Ammon's horn (tissue), 1 donor: ENCODE measurements around the gene RPL6.
"Not testable (repeated sequence)": the region's sequence is repeated elsewhere in the genome, so short reads cannot be mapped to it uniquely, and the experiment has no call there.

Experiments
- DNase-seq: peaks from one replicate; pipeline ENCODE4 v3.0.0-alpha.2; 2016; ENCODE audit warnings: low spot score

RPL6 gene

DNA sequence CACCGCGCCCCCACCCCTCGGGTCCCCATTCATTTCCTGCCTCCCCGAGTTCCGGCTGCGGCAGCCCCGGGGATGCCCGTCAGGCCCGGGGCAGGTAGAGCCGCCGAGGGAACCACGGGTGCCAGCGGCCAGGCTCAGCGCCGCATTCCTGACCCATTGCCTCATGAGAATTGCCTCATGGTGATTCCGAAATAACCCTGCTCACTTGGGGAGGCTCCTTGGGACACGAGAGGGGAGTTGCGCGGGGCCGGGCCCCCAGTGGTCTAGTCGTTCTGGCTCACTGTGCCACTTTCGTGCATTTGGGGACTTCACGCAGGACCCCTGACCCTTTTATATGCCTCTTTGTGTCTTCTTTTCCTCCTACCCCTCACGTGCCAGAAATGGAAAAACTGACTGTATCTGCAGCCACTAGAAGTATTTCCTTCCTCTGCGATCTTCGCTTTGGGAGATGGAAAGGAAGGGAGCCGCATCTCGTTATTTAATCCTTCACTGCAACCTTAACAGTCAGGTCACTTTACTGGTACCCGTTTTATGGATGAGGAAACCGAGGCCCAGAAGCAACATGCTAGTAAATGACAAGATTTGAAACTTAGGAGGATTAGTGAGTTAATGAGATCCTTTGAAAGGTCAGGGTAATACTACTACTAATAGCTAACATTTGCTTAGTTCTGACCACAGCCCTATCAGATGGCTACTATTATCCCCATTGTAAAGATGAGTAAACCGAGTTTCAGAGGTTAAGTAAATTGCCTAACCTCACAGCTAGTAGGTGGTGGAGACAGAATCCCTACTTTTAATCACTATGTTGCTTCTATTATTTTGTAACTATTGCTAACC, 10.1 kb upstream of the RPL6 start:
- peak; percentile 28 for DNase-seq

DNA sequence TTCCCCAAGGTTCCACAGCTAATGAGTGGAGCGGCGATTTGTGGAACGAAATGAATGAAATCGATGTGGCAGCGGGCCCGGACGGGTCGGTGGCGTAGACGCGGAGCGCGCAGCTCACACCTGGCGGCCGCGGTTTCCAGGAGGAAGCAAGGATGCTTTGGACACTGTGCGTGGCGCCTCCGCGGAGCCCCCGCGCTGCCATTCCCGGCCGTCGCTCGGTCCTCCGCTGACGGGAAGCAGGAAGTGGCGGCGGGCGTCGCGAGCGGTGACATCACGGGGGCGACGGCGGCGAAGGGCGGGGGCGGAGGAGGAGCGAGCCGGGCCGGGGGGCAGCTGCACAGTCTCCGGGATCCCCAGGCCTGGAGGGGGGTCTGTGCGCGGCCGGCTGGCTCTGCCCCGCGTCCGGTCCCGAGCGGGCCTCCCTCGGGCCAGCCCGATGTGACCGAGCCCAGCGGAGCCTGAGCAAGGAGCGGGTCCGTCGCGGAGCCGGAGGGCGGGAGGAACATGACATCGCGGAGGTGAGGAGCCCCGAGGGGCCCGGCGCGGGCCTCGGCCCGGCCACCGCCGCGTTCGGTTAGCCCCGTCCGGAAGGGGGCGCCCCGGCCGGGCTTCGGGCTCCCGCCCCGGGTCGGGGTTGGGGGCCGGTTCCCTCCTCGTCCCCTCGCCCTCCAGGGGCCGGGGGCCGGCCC, 9.3 kb upstream of the RPL6 start, which contains the start of gene PTPN11:
Gene PTPN11, plus strand, starts transcription at position 340 of the 689 bp plus-strand sequence. Its CDS starts 165 bp downstream, at position 505.
- peak; percentile 90 for DNase-seq

DNA sequence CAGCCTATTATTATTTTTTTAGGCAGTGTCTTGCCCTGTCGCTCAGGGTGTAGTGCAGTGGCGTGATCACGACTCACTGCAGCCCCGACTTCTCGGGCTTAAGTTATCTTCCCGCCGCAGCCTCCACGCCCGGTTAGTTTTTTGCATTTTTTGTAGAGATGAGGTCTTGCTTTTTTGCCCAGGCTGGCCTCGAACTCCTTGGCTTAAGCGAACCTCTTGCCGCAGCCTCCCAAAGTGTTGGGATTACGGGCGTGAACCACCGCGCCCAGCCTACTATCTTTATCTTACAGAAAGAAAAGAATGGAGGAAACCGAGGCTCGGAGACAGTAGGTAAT, 8.8 kb upstream of the RPL6 start:
- no peak for DNase-seq

DNA sequence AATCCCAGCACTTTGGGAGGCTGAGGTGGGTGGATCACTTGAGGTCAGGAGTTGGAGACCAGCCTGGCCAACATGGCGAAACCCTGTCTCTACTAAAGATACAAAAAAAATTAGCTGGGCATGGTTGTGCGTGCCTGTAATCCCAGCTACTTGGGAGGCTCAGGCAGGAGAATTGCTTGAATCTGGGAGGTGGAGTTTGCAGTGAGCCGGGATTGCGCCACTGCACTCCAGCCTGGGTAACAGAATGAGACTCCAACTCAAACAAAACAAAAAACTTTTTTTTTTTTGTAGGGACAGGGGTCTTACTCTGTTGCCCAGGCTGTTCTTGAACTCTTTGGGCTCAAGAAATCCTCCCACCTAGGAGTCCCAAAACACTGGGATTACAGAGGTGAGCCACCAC, 6.1 kb upstream of the RPL6 start:
- not testable (repeated sequence) for DNase-seq

DNA sequence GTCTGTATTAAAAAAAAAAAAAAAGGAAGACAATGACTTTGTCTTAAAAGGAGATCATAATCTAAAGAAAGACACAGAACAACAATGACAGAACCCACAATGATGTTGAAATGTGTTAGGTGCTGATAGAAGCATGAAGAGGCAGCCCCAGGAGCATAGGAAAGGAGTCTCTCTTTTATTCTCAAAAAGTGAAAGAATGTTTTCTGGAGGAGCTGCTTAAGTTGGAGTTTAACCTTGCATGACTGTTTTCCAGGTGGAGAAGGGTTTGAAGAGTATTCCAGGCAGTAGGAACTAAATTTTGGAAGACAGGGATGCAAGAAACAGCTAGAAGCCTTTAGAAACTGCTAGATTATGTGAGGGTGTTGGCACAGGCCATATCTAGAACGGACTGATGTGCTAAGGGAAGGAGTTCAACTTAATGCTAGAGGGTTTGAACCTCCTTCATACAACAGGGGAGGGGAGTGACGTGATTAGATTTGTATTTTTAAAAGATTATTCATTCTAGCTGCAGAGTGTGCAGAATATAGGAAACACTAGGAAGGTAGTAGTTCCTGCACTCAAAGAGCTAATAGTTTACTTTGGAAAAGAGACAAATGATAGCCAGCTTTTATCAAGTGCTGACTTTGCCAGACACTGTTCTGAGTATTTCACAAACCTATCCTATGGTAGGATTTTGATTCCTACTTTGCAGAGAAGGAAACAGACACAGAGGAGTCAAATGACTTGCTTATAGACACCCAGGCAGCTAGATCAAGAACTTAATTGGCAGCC, 4.6 kb upstream of the RPL6 start:
- DNase-seq: no peak

DNA sequence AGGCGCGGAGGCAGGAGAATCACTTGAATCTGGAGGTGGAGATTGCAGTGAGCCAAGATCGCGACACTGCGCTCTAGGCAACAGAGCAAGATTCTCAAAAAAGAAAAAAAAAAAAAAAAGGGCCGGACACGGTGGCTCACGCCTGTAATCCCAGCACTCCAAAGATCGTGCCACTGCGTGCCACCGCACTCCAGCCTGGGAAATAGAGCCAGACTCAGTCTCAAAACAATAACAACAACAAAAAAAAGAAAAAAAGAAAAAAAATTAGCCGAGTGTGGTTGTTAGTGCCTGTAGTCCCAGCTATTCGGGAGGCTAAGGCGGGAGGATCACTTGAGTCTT, 470 bp upstream of the RPL6 start:
- no peak for DNase-seq

DNA sequence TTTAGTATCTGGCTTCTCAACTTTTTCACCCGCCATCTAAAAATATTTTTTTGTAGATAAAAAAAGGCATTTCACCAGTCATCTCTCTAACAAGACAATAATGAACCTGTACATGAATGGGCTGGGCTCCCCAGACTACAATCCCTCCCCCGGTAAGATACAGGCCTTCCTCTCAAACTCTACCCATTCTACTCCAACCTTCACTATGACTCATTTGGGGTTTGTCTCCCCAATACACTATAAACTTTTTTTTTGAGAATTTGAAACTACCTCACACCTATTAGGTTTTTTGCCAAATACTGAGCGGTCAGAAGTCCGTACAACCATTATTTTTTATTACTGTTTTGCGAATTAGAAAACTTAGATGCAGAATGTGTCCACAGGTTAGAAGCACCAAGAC, 784 bp downstream of the RPL6 start:
- DNase-seq: no peak

DNA sequence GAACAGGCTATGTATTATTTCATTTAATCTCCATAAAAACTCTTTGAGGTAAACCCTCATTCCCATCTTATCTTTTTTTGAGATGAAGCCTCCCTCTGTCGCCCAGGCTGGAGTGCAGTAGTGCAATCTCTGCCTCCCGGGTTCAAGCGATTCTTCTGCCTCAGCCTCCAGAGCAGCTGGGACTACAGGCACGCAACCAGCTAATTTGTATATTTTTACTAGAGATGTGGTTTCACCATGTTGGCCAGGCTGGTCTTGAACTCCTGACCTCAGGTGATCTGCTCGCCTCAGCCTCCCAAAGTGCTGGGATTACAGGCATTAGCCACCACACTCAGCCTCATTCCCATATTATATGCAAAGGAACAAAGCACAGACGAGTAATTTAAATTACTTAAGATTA, 1.7 kb downstream of the RPL6 start:
- not testable (repeated sequence) for DNase-seq

DNA sequence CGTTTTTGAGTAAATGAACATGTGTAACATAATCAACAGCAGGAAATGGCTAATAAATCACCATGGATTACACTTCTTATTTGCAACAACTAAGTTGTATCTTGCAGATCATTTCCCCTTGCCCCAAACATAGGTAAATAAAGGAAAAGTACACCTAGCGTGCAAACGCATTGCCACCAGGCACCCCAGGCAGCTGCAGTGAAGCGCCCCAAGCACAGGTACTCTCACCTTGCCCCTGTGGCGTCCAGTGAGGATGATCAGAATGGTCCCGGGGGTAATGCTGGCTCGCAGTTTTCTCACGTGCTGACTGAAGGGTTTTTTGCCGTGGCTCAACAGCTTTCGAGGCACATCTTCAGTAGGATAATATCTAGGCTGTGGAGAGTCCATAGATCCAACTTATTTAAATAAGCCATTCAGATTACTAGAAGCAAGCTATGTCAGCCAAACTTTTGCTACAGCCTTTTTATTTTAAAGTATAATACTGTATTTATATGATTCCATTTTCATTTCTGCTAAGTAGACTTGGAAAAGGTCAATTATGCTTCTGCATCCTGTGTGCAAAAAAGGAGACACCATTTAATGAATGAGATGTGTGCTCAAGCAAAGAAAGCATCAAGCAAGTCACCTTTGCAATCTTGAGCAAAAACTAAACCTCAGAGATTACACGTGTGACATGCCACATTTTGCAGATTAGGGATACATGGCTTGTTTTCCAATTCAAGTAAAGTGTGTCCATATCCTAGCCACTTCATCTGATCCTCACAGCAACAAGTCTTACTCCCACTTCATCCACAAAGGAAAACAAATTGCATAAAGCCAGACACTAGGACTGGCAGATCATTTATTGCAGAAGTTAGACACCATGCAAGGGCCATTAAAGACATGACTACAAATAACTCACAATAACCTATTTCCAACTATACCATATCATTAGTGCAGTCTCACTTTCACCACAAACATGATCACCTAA, 2.6 kb downstream of the RPL6 start:
- no peak for DNase-seq

DNA sequence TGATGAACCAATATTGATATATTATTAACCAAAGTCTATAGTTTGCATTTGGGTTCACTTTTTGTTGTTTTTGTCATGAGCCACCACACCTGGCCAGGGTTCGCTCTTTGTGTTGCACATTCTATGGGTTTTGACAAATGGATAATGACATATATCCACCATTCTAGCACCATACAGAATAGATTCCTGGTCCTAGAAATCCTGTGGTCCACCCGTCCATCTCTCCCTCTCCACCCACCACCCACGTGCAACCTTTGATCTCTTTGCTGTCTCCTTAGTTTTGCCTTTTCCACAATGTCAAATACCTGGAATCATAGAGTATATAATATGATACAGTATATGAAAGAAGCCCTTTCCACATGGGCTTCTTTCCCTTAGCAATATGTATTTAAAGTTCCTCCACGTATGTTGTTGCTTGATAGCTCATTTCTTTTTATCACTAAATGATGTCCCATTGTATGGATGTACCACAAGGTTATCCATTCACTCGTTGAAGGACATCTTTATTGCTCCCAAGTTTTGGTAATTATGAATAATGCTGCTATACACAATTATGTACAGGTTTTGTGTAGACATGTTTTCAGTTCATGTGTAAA, 7.4 kb downstream of the RPL6 start:
- DNase-seq: no peak

DNA sequence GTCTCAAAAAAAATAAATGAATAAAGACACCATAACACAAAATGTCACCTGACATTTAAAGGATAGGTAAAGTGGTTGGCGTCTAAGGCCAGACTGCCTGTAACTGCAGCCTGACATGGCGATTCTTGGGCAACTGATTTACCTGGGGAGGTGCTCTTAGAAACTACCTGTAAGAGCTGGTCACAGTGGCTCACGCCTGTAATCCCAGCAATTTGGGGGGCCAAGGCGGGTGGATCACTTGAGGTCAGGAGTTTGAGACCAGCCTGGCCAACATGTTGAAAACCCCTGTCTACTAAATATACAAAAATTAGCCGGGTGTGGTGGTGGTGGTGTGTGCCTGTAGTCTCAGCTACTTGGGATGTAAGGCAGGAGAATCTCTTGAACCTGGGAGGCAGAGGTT, 8.4 kb downstream of the RPL6 start:
- DNase-seq: no peak

DNA sequence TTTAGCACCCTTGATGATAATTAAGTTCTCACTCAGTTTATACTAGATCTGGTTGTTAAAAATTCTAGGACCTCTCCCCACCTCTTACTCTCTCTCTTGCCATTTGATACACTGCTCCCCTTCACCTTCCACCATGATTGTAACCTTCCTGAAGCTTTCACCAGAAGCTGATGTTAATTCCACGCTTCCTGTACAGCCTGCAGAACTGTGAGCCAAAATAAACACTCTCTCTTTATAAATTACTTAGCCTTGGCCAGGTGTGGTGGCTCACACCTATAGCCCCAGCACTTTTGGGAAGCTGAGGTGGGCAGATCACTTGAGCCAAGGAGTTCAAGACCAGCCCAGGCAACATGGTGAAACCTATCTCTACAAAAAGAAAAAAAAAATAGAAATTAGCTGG, 16.1 kb downstream of the RPL6 start:
- DNase-seq: no peak

DNA sequence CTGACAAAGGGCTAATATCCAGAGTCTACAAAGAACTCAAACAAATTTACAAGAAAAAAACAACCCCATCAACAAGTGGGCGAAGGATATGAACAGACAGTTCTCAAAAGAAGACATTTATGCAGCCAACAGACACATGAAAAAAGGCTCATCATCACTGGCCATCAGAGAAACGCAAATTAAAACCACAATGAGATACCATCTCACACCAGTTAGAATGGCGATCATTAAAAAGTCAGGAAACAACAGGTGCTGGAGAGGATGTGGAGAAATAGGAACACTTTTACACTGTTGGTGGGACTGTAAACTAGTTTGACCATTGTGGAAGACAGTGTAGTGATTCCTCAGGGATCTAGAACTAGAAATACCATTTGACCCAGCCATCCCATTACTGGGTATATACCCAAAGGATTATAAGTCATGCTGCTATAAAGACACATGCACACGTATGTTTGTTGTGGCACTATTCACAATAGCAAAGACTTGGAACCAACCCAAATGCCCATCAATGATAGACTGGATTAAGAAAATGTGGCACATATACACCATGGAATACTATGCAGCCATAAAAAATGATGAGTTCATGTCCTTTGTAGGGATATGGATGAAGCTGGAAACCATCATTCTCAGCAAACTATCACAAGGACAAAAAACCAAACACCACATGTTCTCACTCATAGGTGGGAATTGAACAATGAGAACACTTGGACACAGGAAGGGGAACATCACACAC, 19.3 kb downstream of the RPL6 start:
- DNase-seq: not testable (repeated sequence)

DNA sequence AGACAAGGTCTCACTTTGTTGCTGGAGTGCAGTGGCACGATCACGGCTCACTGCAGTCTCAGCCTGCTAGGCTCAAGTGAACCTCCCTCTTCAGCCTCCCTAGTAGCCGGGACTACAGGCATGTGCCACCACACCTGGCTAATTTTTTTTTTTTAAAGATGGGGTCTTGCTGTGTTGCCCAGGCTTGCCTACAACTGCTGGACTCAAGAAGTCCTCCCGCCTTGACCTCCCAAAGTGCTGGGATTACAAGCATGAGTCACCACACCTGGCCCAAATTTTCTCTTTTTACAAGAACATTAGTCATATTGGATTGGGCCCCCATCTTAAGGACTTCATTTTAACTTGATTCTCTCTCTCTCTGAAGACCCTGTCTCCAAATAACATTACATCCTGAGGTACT, 20.2 kb downstream of the RPL6 start:
- DNase-seq: no peak

DNA sequence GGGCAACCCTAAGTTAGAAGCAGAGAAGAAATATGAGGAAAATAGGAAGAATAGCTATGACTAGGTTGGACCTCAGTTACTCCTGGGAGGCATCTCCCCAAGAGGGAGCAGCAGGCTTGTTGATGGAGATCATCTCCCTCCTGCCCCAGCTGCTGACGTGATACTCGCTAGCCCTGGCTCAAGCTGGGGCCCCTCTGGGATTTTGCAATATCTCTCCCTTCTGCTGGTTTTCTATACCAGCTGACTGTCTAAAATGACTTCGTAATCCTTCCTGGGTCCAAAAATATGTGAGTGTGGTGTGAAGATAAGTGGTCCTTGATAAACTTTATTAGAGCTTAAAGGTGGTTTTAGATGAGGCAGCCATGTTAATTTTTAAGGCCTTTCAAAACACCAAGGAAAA, 22.7 kb downstream of the RPL6 start:
- DNase-seq: no peak

DNA sequence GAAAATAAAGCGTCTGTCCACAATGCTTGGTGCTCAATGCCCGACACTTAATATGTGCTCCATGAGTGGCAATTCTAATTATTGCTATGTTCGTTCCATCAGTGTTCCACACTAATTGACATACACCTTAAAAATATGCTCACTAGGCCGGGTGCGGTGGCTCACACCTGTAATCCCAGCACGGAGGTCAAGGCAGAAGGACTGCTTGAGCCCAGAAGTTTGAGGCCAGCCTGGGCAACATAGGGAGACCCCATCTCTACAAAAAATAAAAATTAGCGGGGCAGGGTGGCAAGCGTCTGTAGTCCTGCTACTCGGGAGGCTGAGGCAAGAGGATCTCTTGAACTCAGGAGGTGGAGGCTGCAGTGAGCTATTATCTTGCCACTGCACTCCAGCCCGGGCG, 26.5 kb downstream of the RPL6 start:
- no peak for DNase-seq

DNA sequence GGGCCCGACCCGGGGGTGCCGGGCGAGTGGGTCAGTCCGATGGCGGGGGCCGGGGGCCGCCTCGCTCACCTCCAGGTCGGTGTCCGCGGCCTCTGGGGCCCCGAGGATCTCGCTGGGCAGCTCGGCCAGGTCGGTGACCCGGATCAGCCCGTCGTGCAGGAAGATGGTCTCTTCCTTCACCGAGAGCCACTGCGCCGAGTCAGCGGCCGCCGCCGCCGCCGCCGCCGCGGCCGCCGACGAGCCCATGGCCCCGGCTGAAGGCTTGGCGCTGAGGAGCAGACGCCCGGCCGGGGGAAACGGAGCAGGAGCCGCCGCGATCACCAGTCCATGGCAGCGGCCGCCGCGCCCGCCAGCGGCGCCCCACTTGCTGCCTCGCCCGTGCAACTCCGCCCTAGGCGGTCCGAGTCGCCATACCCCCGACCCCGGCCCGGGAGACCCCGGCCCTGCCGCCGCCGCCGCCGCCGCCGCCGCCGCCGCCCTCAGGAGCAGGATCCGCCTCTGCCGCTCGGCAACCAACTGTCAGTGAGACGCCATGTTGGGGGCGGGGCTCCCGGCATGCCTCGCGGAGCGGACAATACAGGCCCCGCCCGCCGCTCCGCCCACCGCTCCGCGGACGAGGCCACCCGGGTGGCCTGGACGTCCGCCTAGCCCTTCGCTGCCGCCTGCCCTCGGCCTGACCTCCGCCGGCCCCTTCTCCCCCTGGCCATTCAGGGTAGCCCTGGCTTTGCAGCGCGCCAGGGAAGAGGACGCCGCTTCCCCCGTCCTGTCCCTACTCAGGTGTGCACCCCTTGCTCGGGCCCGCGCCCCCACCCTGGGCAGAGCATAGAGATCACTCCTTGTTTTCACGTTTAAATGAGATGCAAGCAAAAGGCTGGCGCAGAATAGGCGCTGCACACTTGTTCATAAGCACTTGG, 27.3 kb downstream of the RPL6 start, which contains the start of gene HECTD4:
Gene HECTD4, minus strand, starts transcription at position 549 of the 914 bp plus-strand sequence. Its CDS starts 303 bp downstream, at position 246.
- peak; percentile 93 for DNase-seq

DNA sequence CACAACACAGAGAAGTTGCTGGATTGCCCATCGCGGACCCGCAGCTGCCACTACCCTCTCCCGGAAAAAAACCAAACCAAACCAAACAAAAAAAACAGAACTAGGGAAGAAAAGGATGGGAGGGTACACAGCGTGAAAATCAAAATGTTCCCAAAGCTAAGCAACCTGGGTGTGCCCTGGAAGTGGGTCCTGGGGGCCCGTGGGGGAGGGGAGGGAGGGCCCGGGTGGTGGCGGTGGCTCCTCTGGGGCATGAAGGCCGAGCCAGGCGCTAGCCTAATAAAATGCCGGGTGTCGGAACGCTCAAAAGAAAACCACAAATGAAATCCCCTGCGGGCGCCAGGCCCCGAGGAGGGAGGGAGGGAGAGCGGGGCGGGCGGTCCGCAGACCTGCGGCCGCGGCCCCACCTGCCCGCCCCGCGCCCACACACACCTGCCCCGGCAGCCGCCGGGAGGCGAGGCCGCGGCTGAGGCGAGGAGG, 28.0 kb downstream of the RPL6 start:
- no peak for DNase-seq
